Measurements from ENCODE around the gene ST6GALNAC3.

Gene ST6GALNAC3

DNA sequence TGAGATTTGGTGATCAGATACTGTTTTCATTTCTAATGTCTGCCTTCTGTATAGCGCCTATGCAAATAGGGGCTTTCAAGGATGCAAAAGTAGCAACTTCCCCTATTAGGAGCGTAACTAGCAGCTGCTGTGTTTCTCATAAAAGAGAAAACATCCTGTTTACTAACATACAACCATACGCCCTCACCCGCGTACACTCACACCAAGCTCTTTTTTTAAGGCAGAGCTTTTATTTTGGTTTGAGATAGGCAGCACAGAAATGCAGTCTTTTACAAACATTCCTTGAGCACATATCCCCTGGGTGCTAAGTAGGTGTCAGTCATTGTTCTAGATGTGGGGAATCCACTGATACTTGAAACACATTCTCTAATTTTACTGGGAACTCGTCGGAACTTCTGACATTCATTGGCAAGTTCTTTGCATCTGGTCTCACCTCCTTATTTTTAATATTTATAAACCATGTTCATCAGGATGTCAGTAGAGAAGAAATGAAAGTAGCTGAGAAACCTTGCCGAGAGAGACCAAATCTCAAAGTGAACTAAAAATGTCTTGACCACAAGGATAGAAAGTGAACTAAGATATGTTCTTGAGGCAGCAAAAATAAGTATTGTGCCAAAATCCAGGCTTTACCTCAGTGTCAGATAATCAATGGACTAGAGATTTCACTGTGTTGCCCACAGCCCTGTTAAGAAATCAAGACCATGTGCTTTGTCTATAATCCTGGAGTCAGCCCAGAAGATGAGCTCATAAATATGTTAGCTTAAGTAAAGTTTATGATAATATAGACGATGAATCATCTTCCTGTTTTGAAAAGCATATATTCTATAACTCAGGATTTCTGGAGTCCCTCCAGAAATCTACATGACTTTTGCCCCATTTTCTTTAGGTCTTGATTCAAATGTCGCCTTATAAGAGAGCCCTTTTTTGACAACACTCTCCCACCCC lies 350.9 kb downstream of the ST6GALNAC3 start:
- POLR2A ChIA-PET: no interaction called here
- DNase-seq (ENCODE audit: extremely low spot score): no peak

DNA sequence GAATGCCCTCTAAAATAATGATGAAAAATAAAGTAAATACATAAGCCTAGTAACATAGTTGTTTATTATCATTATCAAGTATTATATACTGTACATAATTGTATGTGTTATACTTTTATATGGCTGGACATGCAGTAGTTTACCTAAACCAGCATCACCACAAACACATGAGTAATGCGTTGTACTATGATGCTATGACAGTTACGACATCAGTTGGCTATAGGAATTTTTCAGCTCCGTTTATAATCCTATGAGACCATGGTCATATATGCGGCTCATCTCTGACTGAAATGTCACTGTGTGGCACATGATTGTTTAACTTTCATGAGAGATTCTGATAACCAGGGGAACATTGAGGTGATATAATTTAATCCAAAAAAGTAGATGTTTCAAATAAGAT lies 352.1 kb downstream of the ST6GALNAC3 start:
- DNase-seq (ENCODE audit: extremely low spot score): no peak
- ChIA-PET CTCF (no interaction called here), POLR2A (no interaction called here)
- TF ChIP-seq FOXA1 (IDR thresholded peaks at IDR 0.05): no peak
- TF ChIP-seq PKNOX1 (IDR thresholded peaks at IDR 0.05): no peak
- no peak for TF ChIP-seq FOXK2 (IDR thresholded peaks at IDR 0.05)
- TF ChIP-seq TARDBP (IDR thresholded peaks at IDR 0.05): no peak
- TF ChIP-seq SP1 (IDR thresholded peaks at IDR 0.05): no peak
- TF ChIP-seq LEF1 (IDR thresholded peaks at IDR 0.05; ENCODE audit: borderline replicate concordance): no peak
- TF ChIP-seq SUZ12 (IDR thresholded peaks at IDR 0.05): no peak
- TF ChIP-seq CTBP1 (IDR thresholded peaks at IDR 0.05; ENCODE audit: borderline replicate concordance): no peak
- TF ChIP-seq FOXM1 (IDR thresholded peaks at IDR 0.05; ENCODE audit: borderline replicate concordance): no peak
- no peak for TF ChIP-seq ARNT (IDR thresholded peaks at IDR 0.05)
- no peak for TF ChIP-seq ZNF384 (IDR thresholded peaks at IDR 0.05)
- no peak for TF ChIP-seq ELF4 (IDR thresholded peaks at IDR 0.05)
- no peak for TF ChIP-seq HDGF (IDR thresholded peaks at IDR 0.05; ENCODE audit: borderline replicate concordance)
- TF ChIP-seq BHLHE40 (IDR thresholded peaks at IDR 0.05; ENCODE audit: borderline replicate concordance): no peak
- TF ChIP-seq NFRKB (IDR thresholded peaks at IDR 0.05): no peak
- no peak for TF ChIP-seq L3MBTL2 (conservative IDR thresholded peaks at IDR 0.05)

More for the DNA sequence above, 350.9 kb downstream of the ST6GALNAC3 start:
- CTCF ChIA-PET: interaction anchor here (0.6 kb wide), 1 partner anchor 512 kb away, joined by 3 read pairs; no protein-coding TSS in a partner anchor
- no peak for TF ChIP-seq FOXK2 (IDR thresholded peaks at IDR 0.05)
- no peak for TF ChIP-seq ELF4 (IDR thresholded peaks at IDR 0.05)
- no peak for TF ChIP-seq FOXM1 (IDR thresholded peaks at IDR 0.05; ENCODE audit: borderline replicate concordance)
- no peak for TF ChIP-seq BHLHE40 (IDR thresholded peaks at IDR 0.05; ENCODE audit: borderline replicate concordance)
- TF ChIP-seq ARNT (IDR thresholded peaks at IDR 0.05): no peak
- no peak for TF ChIP-seq SUZ12 (IDR thresholded peaks at IDR 0.05)
- TF ChIP-seq PKNOX1 (IDR thresholded peaks at IDR 0.05): no peak
- TF ChIP-seq ZNF384 (IDR thresholded peaks at IDR 0.05): no peak
- TF ChIP-seq HDGF (IDR thresholded peaks at IDR 0.05; ENCODE audit: borderline replicate concordance): no peak
- TF ChIP-seq L3MBTL2 (conservative IDR thresholded peaks at IDR 0.05): no peak
- TF ChIP-seq FOXA1 (IDR thresholded peaks at IDR 0.05): no peak
- TF ChIP-seq LEF1 (IDR thresholded peaks at IDR 0.05; ENCODE audit: borderline replicate concordance): no peak
- TF ChIP-seq TARDBP (IDR thresholded peaks at IDR 0.05): no peak
- no peak for TF ChIP-seq NFRKB (IDR thresholded peaks at IDR 0.05)

GRCh38 chr1:76428028-76428427 lies 353.5 kb downstream of the ST6GALNAC3 start:
- POLR2A ChIA-PET: no interaction called here

GRCh38 chr1:76430531-76430930 lies 356.0 kb downstream of the ST6GALNAC3 start:
- ChIA-PET CTCF (no interaction called here), POLR2A (no interaction called here)
- DNase-seq (ENCODE audit: extremely low spot score): no peak
- TF ChIP-seq FOXK2 (IDR thresholded peaks at IDR 0.05) (no peak), ELF4 (IDR thresholded peaks at IDR 0.05) (no peak), FOXA1 (IDR thresholded peaks at IDR 0.05) (no peak), CTBP1 (IDR thresholded peaks at IDR 0.05; ENCODE audit: borderline replicate concordance) (no peak), L3MBTL2 (conservative IDR thresholded peaks at IDR 0.05) (no peak), NFRKB (IDR thresholded peaks at IDR 0.05) (no peak), SP1 (IDR thresholded peaks at IDR 0.05) (no peak)

More at GRCh38 chr1:76428028-76428427, 353.5 kb downstream of the ST6GALNAC3 start:
- TF ChIP-seq L3MBTL2 (conservative IDR thresholded peaks at IDR 0.05) (no peak), BHLHE40 (IDR thresholded peaks at IDR 0.05; ENCODE audit: borderline replicate concordance) (no peak), ZNF384 (IDR thresholded peaks at IDR 0.05) (no peak), FOXK2 (IDR thresholded peaks at IDR 0.05) (no peak), SUZ12 (IDR thresholded peaks at IDR 0.05) (no peak), ELF4 (IDR thresholded peaks at IDR 0.05) (no peak), SP1 (IDR thresholded peaks at IDR 0.05) (no peak), ARNT (IDR thresholded peaks at IDR 0.05) (no peak), NFRKB (IDR thresholded peaks at IDR 0.05) (no peak), TARDBP (IDR thresholded peaks at IDR 0.05) (no peak)
- DNase-seq (ENCODE audit: extremely low spot score): no peak
- CTCF ChIA-PET: no interaction called here

DNA sequence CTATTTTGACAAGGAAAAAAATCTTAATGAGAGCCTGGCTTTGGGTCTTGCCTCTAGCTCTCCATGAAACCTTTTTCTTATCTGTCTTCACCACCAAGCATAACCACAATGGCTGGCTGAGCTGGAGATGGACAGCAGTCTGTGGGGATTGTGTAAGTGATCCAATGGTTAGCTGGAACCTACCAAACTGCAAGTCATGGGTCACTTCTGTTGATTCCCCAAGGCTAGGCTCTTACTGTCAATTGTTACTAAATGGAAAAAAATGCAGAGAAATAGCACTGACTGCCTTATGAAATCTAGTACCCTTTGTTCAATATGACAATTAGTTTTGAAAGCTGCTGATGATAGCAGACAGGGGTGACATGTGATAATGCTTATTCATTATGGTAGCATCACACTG lies 359.0 kb downstream of the ST6GALNAC3 start:
- no peak for TF ChIP-seq FOXK2 (IDR thresholded peaks at IDR 0.05)
- TF ChIP-seq ARNT (IDR thresholded peaks at IDR 0.05): no peak
- TF ChIP-seq FOXM1 (IDR thresholded peaks at IDR 0.05; ENCODE audit: borderline replicate concordance): no peak
- TF ChIP-seq L3MBTL2 (conservative IDR thresholded peaks at IDR 0.05): no peak
- TF ChIP-seq BHLHE40 (IDR thresholded peaks at IDR 0.05; ENCODE audit: borderline replicate concordance): no peak
- TF ChIP-seq PKNOX1 (IDR thresholded peaks at IDR 0.05): no peak
- POLR2A ChIA-PET: no interaction called here
- CTCF ChIA-PET: no interaction called here
- no peak for DNase-seq (ENCODE audit: extremely low spot score)

GRCh38 chr1:76443217-76443616 lies 368.7 kb downstream of the ST6GALNAC3 start:
- ChIA-PET POLR2A (no interaction called here), CTCF (no interaction called here)
- DNase-seq (ENCODE audit: extremely low spot score): no peak
- TF ChIP-seq L3MBTL2 (conservative IDR thresholded peaks at IDR 0.05): no peak
- no peak for TF ChIP-seq SUZ12 (IDR thresholded peaks at IDR 0.05)
- TF ChIP-seq CTBP1 (IDR thresholded peaks at IDR 0.05; ENCODE audit: borderline replicate concordance): no peak
- TF ChIP-seq ZNF384 (IDR thresholded peaks at IDR 0.05): no peak
- TF ChIP-seq PKNOX1 (IDR thresholded peaks at IDR 0.05): no peak
- TF ChIP-seq LEF1 (IDR thresholded peaks at IDR 0.05; ENCODE audit: borderline replicate concordance): no peak
- no peak for TF ChIP-seq HDGF (IDR thresholded peaks at IDR 0.05; ENCODE audit: borderline replicate concordance)
- no peak for TF ChIP-seq FOXA1 (IDR thresholded peaks at IDR 0.05)

Measured in HEK293T (cell line).